ENCODE results near the gene FGF5. TPM values are rescaled to one million over a fixed set of nuclear protein-coding genes. Genes with fewer than 3 reads are reported as not detected.

Gene FGF5
- 0.07 to 0.09 TPM (median 0.07 TPM) in 3 replicates for total RNA-seq

- H3K36me3 Mint-ChIP-seq: no peaks in the 10 kb centered on the region
- peaks cover 100% of the 10 kb centered on the region for H3K27me3 Mint-ChIP-seq (ENCODE audit: low read depth)
- peak in 1 of 2 experiments; percentile 62 for DNase-seq (ENCODE audit: low spot score in 2 of 2, unreplicated experiment in 2 of 2)
- peaks cover 26% of the 10 kb centered on the region for H3K4me1 Mint-ChIP-seq
- no peak within 1 kb of the TSS for H3K27ac Mint-ChIP-seq
- peak within 1 kb of the TSS; percentile 78 for H3K4me3 Mint-ChIP-seq
- no peak for TF ChIP-seq CTCF (IDR thresholded peaks at IDR 0.05; ENCODE audit: unreplicated experiment)
- no peaks in the 10 kb centered on the region for H3K9me3 Mint-ChIP-seq
Observed at GRCh38 chr4:80266253-80266901, at the start of gene FGF5. Gene FGF5 (plus strand): TSS chr4:80266664. CDS start chr4:80266825, 161 bp downstream.

GRCh38 chr4:80219301-80220025, 47.0 kb upstream of the FGF5 start:
- Mint-ChIP-seq H3K9me3 (no peaks in the 10 kb centered on the region), H3K27me3 (ENCODE audit: low read depth) (peaks cover 66% of the 10 kb centered on the region), H3K27ac (no peak overlapping the region), H3K36me3 (no peaks in the 10 kb centered on the region), H3K4me3 (no peak overlapping the region), H3K4me1 (peaks cover 2% of the 10 kb centered on the region)
- DNase-seq (ENCODE audit: low spot score in 2 of 2, unreplicated experiment in 2 of 2): no peak
- TF ChIP-seq CTCF (IDR thresholded peaks at IDR 0.05; ENCODE audit: unreplicated experiment): no peak

- Mint-ChIP-seq H3K27ac (no peak overlapping the region), H3K4me3 (no peak overlapping the region), H3K4me1 (no peaks in the 10 kb centered on the region), H3K9me3 (no peaks in the 10 kb centered on the region), H3K27me3 (ENCODE audit: low read depth) (peaks cover 62% of the 10 kb centered on the region), H3K36me3 (no peaks in the 10 kb centered on the region)
- TF ChIP-seq CTCF (IDR thresholded peaks at IDR 0.05; ENCODE audit: unreplicated experiment): no peak
- DNase-seq (ENCODE audit: low spot score in 2 of 2, unreplicated experiment in 2 of 2): no peak
Observed at GRCh38 chr4:80220711-80221110, 45.8 kb upstream of the FGF5 start.

- DNase-seq (ENCODE audit: low spot score in 2 of 2, unreplicated experiment in 2 of 2): no peak
- Mint-ChIP-seq H3K27ac (no peak overlapping the region), H3K4me3 (no peak overlapping the region), H3K9me3 (no peaks in the 10 kb centered on the region), H3K27me3 (ENCODE audit: low read depth) (peaks cover 60% of the 10 kb centered on the region), H3K4me1 (no peaks in the 10 kb centered on the region), H3K36me3 (no peaks in the 10 kb centered on the region)
- TF ChIP-seq CTCF (IDR thresholded peaks at IDR 0.05; ENCODE audit: unreplicated experiment): peak; percentile 25
Observed at GRCh38 chr4:80221161-80221560, 45.3 kb upstream of the FGF5 start.

- H3K4me1 Mint-ChIP-seq: no peaks in the 10 kb centered on the region
- no peak overlapping the region for H3K4me3 Mint-ChIP-seq
- H3K9me3 Mint-ChIP-seq: no peaks in the 10 kb centered on the region
- peaks cover 49% of the 10 kb centered on the region for H3K27me3 Mint-ChIP-seq (ENCODE audit: low read depth)
- H3K36me3 Mint-ChIP-seq: no peaks in the 10 kb centered on the region
- no peak for DNase-seq (ENCODE audit: low spot score in 2 of 2, unreplicated experiment in 2 of 2)
- no peak overlapping the region for H3K27ac Mint-ChIP-seq
- no peak for TF ChIP-seq CTCF (IDR thresholded peaks at IDR 0.05; ENCODE audit: unreplicated experiment)
Observed at GRCh38 chr4:80225595-80225994, 40.9 kb upstream of the FGF5 start.

Data from mesothelial cell of epicardium (in vitro differentiated cells).